ENCODE data around the gene UACA. TPM values are rescaled to one million over a fixed set of nuclear protein-coding genes. Genes with fewer than 3 reads are reported as not detected.

UACA gene
- total RNA-seq, 1 experiment from 2014 or later: 44.8 TPM

GRCh38 chr15:70801109-70801508, 37.8 kb upstream of the UACA start:
- no peaks in the 10 kb centered on the region for H3K4me1 Mint-ChIP-seq
- ATAC-seq (no peak), DNase-seq (ENCODE audit: low spot score) (no peak)
- no peaks in the 10 kb centered on the region for H3K36me3 Mint-ChIP-seq
- H3K4me3 Mint-ChIP-seq: no peak overlapping the region
- ChIA-PET CTCF (interaction anchor here (2.2 kb wide), 1 partner anchor 79 kb away, joined by 5 read pairs; no protein-coding TSS in a partner anchor), POLR2A (interaction anchor here (0.7 kb wide), 1 partner anchor 265 kb away, joined by 4 read pairs; no protein-coding TSS in a partner anchor)
- H3K9me3 Mint-ChIP-seq: peaks cover 16% of the 10 kb centered on the region
- H3K27me3 Mint-ChIP-seq (ENCODE audit: low read depth): no peaks in the 10 kb centered on the region; the same call in 1 of the 2 replicates
- TF ChIP-seq ZNF317 (CRISPR knock-in tag; IDR thresholded peaks at IDR 0.05; ENCODE audit: borderline replicate concordance, low read depth): no peak
- TF ChIP-seq ZNF512 (CRISPR knock-in tag; IDR thresholded peaks at IDR 0.05; ENCODE audit: borderline replicate concordance): no peak
- TF ChIP-seq USF1 (CRISPR knock-in tag; IDR thresholded peaks at IDR 0.05): no peak
- no peak for TF ChIP-seq CTCF (IDR thresholded peaks at IDR 0.05)
- TF ChIP-seq ATF1 (CRISPR knock-in tag; IDR thresholded peaks at IDR 0.05): no peak
- H3K27ac Mint-ChIP-seq: no peak overlapping the region

GRCh38 chr15:70799667-70800450, 36.5 kb upstream of the UACA start:
- H3K27me3 Mint-ChIP-seq (ENCODE audit: low read depth): no peaks in the 10 kb centered on the region
- POLR2A ChIA-PET: no interaction called here
- H3K4me1 Mint-ChIP-seq: no peaks in the 10 kb centered on the region
- ATAC-seq (no peak), DNase-seq (ENCODE audit: low spot score) (no peak)
- no peaks in the 10 kb centered on the region for H3K36me3 Mint-ChIP-seq
- no peak overlapping the region for H3K27ac Mint-ChIP-seq
- H3K9me3 Mint-ChIP-seq: peaks cover 9% of the 10 kb centered on the region
- TF ChIP-seq PREB (CRISPR knock-in tag; IDR thresholded peaks at IDR 0.05; ENCODE audit: borderline replicate concordance): no peak
- TF ChIP-seq E2F1 (CRISPR knock-in tag; IDR thresholded peaks at IDR 0.05): no peak
- TF ChIP-seq CREB1 (CRISPR knock-in tag; IDR thresholded peaks at IDR 0.05): no peak
- CTCF ChIA-PET: interaction anchor here (1.9 to 2.2 kb wide), 2 partner anchors 12 to 77 kb away, joined by 5 to 11 read pairs; no protein-coding TSS in a partner anchor
- H3K4me3 Mint-ChIP-seq: no peak overlapping the region

GRCh38 chr15:70797464-70797863, 34.1 kb upstream of the UACA start:
- DNase-seq (ENCODE audit: low spot score) (no peak), ATAC-seq (no peak)
- H3K9me3 Mint-ChIP-seq: no peaks in the 10 kb centered on the region
- H3K27ac Mint-ChIP-seq: no peak overlapping the region
- TF ChIP-seq PRRX2 (CRISPR knock-in tag; IDR thresholded peaks at IDR 0.05): no peak
- ChIA-PET POLR2A (no interaction called here), CTCF (no interaction called here)
- H3K27me3 Mint-ChIP-seq (ENCODE audit: low read depth): no peaks in the 10 kb centered on the region
- H3K4me1 Mint-ChIP-seq: peaks cover 2% of the 10 kb centered on the region; the same call in 1 of the 2 replicates
- no peaks in the 10 kb centered on the region for H3K36me3 Mint-ChIP-seq
- no peak overlapping the region for H3K4me3 Mint-ChIP-seq
